Epithelial cell of esophagus (primary cell): ENCODE results near the gene MRPL51.

ENCODE experiments used
- DNase-seq: peaks from one replicate; pipeline ENCODE4 v3.0.0; 2010; ENCODE audit warnings: low read depth
- H3K4me3 ChIP-seq: 2 replicates; pipeline ENCODE4 v1.5.1; 2011; ENCODE audit warnings: mild to moderate bottlenecking, low read length, control low read depth
- TF ChIP-seq, protein P1 (sequence below): IDR thresholded peaks from 2 replicates; pipeline ENCODE4 v1.5.1; 2011; ENCODE audit warnings: low read depth, mild to moderate bottlenecking, low read length, control low read depth, inconsistent platforms; ENCODE audit not compliant: insufficient read depth; ENCODE audit errors: missing control alignments

The MRPL51 gene

DNA sequence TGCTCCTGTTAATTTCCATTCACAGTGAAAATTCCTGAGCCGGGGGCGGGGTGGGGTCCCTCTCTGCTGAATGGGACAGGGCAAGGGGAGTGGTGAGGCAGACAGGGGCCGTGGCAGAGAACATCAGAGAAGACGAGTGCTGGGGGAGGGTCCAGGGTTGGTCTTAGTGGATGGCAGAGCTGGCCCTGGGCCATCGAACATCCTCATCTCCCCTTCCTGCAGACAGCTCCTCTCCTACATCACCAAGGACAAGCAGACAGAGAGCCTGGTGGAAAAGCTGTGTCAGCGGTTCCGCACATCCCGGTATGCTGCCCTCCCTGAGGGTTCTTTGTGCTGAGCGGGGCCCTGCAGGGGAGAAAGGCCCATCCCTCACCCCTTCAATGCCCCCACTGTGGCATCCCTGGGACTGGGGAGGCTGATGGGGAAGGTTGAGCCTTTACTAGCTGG is 36.3 kb upstream of the MRPL51 start:
- H3K4me3 ChIP-seq = no peak overlapping the region
- TF ChIP-seq, protein P1, sequence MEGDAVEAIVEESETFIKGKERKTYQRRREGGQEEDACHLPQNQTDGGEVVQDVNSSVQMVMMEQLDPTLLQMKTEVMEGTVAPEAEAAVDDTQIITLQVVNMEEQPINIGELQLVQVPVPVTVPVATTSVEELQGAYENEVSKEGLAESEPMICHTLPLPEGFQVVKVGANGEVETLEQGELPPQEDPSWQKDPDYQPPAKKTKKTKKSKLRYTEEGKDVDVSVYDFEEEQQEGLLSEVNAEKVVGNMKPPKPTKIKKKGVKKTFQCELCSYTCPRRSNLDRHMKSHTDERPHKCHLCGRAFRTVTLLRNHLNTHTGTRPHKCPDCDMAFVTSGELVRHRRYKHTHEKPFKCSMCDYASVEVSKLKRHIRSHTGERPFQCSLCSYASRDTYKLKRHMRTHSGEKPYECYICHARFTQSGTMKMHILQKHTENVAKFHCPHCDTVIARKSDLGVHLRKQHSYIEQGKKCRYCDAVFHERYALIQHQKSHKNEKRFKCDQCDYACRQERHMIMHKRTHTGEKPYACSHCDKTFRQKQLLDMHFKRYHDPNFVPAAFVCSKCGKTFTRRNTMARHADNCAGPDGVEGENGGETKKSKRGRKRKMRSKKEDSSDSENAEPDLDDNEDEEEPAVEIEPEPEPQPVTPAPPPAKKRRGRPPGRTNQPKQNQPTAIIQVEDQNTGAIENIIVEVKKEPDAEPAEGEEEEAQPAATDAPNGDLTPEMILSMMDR = no peak
- no peak for DNase-seq

DNA sequence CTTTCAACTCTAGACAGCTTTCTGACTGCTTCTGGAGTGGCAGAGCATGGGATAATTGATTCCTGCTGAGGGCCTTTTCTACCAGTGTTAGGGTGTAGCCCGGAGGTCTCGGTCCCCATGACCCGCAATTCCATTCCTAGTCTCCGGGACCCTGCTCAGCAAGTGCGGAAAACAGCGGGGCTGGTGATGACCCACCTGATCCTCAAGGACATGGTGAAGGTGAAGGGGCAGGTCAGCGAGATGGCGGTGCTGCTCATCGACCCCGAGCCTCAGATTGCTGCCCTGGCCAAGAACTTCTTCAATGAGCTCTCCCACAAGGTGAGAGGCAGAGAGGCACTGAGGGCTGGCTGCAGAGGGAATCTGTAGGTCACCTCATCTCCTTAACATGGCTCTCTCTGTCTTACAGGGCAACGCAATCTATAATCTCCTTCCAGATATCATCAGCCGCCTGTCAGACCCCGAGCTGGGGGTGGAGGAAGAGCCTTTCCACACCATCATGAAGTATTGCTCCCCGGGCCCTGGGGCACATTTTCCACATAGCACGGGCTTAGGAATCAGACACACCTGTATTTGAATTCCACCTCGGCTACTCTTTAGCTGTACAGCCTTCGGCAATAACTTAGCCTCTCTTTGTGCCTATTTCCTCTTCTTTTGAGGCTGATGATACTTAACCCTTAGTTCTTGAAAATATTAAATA is 35.6 kb upstream of the MRPL51 start:
- H3K4me3 ChIP-seq = no peak overlapping the region
- TF ChIP-seq, protein P1 = no peak
- DNase-seq = peak; percentile 84

DNA sequence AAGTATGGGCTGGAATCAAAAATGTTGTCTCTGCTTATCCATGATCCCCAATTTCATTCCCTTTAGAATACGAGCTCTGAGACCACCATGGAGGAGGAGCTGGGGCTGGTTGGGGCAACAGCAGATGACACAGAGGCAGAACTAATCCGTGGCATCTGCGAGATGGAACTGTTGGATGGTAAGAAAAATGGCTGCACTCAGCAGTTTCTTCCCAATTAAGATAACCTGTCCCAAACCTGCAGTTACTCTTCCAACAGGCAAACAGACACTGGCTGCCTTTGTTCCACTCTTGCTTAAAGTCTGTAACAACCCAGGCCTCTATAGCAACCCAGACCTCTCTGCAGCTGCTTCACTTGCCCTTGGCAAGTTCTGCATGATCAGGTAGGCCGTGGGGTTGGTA is 34.6 kb upstream of the MRPL51 start:
- TF ChIP-seq, protein P1 = no peak
- DNase-seq = no peak
- H3K4me3 ChIP-seq = no peak overlapping the region

DNA sequence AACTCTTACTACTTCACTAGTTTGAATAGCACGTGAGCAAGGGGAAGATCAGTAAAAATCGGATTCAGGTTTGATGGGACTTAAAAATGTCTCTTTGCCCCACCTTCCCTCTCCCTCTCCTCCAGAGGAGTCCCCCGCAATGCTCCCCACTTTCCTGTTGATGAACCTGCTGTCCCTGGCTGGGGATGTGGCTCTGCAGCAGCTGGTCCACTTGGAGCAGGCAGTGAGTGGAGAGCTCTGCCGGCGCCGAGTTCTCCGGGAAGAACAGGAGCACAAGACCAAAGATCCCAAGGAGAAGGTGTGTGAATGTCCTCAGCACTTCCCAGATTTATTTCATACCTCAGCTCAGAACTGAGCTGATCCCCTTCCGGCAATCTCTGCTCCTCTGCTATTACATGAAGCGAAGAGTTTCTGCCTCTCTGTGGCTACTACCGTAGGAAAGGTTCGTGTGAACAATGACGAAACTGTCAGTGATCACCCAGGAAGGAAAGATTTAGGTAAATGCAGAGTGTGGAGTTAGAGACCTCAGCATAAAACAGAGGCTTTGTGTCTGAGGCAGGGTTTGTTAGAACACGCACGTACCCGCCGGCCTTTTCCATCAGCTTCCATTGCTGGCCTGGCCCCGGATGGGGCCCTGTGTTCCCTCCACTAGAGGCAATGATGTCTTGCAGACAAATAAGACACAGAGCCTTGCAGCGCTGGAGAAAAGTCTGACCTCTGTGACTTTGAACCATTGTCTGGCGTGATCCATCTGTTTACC is 33.9 kb upstream of the MRPL51 start:
- DNase-seq = peak; percentile 64
- H3K4me3 ChIP-seq = no peak overlapping the region
- TF ChIP-seq, protein P1 = no peak

DNA sequence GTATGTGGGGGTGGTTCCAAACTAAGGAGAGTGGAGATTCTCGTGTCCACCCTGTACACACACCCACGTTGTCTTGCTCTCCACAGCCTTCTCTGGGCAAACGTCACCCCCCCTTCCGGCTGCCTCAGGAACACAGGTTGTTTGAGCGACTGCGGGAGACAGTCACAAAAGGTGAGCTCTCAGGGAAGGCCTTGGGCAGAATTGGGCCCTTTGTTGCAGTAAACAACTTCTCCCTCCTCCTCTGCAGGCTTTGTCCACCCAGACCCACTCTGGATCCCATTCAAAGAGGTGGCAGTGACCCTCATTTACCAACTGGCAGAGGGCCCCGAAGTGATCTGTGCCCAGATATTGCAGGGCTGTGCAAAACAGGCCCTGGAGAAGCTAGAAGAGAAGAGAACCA is 33.1 kb upstream of the MRPL51 start:
- TF ChIP-seq, protein P1 = no peak
- H3K4me3 ChIP-seq = no peak overlapping the region
- DNase-seq = no peak

DNA sequence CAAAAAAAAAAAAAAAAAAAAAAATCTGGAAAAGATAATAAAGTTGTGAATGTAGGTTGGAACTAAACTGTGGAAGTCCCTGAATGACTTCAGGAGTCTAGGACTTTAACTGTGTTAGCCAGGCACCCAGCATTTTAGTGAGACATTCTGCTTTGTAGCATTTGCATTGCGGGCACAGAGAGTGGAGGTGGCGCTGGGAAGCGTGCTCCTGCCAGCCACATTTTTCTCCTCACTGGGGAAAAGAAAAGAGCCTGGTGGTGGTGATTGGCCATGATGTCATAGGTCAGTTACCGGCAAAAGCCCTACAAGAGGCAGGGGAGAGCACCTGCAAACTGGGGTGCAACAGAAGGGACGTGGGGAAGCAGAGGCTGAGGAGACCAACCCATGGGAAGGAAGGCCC is 31.6 kb upstream of the MRPL51 start:
- TF ChIP-seq, protein P1 = no peak
- no peak overlapping the region for H3K4me3 ChIP-seq
- no peak for DNase-seq
